ENCODE data around the gene PTPRM.

The PTPRM gene

DNA sequence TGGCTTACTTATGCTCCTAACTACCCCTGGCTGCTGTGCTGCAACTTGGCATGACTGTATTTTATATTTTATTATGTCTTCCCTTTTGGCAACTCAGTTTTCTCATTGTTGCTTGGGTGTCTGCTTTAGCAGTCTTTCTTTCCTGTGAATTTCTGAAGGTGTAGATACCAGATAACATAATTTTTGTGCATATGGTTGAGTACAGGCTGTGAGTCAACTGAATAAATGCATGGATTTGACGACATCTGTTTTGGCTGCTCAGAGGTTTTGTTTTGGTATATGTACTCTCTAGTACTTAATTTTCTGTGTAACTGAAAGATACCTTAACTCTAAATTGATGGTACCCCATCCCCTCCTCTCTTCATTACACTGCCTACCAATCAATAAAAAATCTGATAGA, 303.1 kb downstream of the PTPRM start:
- no peak for DNase-seq

DNA sequence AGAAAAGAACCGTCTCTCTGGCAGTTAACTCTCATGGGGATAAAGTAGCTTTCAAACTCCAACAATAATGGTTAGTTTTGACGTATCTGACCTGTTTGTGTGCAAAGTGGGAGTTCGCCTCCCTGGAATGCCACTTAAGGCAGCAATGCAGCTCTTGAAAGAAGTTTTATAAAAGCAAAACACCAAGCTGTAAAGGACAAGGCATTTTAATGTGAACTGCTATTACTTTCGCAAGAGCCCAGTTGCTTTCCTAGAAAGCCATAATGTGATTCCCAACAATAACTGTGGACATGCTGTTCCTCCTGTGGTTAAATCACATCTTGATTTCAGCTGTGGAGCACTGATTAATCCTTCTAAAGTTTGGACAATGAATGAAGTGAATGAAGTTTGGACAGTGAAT, 303.7 kb downstream of the PTPRM start:
- peak; percentile 17 for DNase-seq

DNA sequence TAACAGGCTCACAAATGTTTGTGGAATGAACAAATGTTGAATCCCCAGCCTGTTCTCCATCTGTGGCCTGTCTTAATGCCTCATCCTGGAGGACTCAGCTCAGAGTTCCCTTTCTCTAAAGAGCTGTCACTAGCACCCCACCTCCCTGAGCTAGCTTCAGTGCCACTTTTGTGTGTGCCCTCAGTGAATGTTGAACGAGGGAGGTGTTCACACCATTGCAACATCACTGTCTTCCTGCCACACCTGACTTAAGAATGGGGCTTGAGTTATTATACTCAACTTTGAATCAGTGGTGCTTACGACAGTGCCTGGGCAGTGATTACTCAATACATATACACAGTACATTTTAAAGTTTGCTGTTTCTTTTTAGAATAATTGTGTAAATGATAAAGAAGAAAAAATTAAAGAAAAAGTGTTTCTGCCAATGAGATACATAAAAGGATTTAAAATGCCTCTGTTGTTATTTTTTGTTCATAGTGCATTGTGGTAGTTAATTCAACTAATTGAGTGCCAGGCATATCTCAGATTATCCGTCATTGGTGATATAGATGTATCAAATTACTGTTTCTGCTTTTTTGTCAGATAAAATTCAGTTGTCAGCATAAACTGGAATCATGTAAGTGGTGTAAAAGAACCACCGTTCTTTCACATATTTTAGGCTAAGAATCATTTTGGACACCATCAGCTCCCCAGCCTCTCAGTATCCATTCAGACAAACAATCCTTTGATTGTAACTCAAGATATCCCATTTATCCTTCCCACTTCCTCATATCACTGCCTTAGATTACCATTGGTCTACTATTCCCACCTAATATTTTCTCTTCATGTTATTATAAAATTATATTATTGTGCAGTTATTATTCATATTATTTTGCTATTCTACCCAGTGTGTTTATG, 304.7 kb downstream of the PTPRM start:
- DNase-seq: no peak

DNA sequence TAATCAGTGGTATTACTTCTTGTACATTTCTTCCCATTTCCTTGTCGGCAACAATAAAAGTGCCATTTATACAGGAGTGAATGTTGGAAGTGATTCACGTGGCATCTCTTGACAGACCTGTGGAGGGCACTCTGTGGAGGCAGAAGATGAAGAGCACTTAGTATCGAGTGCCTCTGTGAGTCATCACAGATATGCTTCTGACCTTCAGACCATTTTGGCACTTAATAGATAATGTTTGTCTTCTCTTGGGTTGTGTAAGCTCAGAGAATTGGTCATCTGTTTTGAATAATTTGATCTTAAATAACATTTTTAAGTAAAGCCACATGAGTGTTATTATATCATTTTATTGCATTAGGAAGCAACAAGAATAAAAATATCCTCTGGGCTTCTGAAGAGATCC, 305.5 kb downstream of the PTPRM start:
- peak; percentile 53 for DNase-seq

DNA sequence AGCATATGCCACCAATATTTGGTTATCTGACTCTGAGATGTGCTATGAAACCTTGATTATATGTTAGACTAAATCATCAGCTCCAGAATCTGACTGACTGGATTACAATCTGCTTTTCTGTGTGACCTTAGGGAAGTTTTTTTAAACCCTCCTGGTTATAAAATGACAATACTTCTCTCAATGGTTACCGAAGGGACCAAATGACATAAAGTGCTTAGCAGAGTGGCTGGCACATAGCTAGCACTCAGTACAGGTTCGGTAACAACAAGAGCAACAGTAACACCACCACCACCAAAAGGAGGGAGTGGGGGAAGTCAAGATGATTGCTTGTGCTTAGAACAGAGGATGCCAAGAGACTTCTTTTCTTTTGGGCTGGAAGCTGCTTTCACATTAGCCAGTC, 306.2 kb downstream of the PTPRM start:
- DNase-seq: no peak

DNA sequence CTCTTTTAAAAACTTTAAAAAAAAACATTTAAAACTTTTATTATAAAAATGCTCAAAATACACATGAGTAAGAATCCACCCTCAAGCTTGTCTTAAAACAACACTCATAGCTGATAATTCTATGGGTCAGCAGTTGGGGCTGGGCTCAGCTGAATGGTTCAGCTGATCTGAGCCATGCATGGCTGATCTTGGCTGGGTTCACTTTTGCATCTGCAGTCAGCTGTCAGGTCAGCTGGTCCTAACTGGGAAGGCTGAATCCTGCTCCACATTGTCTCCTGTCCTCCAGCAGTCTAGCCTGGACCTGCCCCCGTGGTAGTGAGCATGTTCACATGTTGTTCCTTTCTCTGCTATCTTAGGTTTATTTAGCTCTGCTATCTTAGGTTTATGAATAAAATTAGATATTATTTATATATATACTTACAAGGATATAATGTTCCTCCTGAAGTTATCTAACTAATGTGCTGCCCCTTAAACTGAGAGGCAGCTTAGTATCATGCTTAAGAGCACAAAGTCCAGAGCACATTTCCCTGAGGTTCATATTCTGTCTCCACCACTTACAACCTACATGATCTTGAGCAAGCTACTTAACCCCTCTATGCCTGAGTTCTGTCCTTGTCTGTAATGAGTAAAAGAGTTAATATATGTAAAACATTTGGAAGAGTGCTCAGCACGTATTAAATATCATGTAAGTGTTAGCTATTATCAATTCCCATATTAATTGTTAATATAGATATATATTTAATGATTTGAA, 309.4 kb downstream of the PTPRM start:
- DNase-seq: no peak

DNA sequence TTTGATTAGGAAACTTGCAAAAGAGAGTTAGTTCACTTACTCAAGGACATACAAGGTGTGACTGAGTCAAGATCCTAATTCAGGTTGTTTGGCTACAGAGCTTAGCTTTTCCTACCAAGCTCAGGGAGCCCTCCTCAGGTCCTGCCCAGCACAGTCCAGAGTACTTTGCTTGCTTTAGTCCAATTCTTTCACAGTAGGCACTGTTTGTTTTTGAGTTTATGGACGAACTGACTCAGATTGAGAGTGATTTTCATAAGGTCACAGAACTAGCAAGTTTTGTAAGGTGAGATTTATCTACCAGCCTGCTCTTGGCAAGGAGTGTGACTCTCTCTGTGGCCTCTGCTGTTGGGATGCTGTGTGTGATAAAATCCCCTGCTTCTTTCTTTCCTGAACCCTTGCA, 310.5 kb downstream of the PTPRM start:
- DNase-seq: no peak

DNA sequence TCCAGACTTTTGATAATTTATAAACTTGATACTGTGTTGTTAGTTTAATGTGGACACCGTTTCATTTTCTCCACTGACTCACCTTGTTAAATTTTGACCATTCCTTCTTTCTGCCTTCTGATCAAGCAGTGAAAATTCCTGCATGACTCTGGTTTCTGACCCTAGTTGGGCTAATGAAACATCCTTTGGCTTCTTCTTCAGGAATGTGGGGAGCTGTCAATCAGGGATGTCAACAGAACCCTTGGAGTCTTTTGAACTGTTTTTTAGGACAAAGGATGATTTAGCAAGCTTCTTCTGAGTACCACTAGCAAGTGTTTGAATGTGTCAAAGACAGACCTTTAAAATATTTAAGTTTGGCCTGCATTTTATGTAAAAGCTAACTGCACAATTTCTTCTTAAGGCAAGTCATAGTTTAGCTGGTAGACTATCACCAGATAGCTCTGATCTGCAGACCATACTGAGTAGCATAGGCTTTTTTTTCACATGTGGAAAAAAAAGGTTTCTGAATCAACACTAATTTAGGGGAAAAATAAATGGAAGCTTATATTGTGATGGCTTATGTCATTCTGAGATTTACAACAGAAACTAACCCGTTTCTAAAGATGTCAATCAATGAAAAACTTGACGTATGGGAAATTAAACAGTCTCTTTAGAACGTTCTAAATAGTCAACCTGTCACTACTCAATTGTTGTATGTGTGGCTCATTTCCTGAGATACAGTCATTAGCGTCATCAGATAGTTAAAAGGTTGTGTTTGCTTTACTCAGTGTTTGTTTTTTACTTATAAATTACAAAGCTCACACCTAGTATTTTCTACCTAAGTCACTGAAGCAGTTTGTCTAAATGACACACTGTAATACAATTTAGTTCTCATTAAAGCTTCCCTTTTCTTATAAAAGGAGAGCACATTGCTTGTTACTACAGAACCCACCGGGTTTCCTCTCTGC, 311.4 kb downstream of the PTPRM start:
- DNase-seq: peak; percentile 26

DNA sequence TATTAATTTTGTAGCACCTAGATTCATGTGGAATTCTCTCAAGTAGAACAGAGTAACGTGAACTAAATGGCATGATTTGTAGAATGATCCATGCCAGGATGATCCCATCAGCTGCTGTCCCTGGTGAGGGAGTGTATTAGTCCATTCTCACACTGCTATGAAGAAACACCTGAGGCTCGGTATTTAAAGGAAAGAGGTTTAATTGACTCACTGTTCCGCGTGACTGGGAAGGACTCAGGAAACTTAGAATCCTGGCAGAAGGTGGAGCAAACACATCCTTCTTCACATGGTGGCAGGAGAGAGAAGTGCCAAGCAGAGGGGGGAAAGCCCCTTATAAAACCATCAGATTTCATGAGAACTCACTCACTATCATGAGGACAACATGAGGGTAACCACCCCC, 312.6 kb downstream of the PTPRM start:
- DNase-seq: no peak

DNA sequence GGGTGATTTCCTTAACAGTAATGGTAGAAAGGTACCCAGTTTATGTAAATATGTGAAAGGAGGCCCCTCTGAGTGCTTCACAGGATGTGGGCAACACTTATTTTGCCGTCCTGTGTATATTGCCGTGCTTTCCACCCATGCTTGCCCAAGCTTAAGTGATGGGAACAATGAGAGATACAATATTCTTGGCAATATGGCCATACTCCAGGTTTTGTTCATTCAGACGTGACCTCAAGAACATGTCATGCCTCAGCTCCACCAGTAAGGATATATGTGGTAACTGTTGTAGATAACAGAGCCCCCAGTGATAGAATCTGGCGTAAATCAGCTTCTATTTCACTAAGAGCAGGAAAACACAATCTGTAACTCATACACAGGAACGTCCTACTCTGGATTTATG, 318.7 kb downstream of the PTPRM start:
- no peak for DNase-seq

DNA sequence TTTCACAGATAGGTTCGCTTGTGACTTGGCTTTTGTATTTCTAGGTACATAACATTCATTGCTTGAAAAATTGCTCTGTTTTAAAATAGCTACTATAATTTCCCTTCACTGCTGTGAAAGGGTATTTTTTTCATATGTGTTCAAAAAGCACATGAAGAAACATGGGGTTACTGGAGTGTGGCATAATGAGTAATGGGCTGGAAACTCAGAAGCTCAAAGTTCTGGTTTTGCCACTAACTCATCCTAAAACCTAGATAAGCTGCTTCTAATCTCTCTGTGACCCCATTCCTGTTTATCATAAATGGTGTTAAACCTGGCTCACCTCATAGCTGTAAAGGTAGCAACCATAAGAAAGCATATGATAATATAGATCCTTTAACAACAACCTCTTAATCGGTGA, 319.3 kb downstream of the PTPRM start:
- no peak for DNase-seq

DNA sequence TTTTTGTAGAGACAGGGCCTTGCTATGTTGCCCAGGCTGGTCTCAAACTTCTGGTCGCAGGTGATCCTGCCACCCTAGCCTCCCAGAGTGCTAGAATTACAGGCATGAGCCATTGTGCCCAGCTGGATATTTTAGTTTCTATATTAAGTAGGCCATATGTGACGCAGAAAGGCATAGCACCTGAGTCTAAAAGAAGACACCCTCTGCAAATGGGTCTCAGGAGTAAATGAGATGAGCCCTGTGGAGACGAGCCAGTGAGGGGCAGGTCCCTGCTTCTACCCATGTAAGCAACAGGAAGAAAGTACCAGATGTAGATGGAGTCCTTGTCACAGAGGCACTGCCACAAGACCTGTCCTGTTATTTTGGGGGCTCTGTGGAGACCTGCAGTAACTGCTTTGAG, 322.4 kb downstream of the PTPRM start:
- no peak for DNase-seq

DNA sequence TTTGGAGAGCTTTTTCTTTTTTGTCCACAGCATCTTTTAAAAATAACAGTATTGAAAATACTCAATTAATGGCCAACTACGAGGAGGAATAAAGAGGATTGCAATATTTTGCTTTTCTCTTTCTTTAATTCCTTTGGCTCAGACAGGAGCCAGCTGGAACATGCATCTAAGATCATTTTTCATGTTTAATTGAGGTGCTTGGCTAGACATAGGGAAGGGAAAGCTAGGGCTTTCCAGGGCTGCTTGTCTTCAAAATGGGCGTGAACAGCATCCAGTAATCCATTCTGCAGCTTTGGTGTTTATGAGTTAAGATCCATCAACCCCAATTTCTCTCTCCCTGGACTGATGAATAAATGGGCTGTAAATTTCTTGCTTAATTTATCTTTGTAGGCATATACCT, 323.0 kb downstream of the PTPRM start:
- no peak for DNase-seq

DNA sequence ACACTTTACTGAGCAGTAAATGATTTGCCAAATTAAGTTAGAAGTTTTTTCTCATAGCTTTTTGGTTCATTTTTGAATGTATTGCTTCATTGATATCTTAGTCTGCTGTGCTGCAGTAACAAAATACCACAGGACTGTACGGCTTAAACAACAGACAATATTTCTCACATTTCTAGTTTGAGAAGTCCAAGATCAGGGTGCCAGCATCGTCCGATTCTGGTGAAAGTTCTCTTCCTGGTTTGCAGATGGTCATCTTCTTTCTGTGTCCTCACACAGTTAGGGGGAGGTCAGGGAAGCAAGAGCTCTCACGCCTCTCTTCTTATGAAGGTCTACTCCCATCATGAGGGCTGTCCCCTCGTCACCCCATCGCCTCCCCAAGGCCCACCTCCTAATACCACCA, 325.4 kb downstream of the PTPRM start:
- no peak for DNase-seq

DNA sequence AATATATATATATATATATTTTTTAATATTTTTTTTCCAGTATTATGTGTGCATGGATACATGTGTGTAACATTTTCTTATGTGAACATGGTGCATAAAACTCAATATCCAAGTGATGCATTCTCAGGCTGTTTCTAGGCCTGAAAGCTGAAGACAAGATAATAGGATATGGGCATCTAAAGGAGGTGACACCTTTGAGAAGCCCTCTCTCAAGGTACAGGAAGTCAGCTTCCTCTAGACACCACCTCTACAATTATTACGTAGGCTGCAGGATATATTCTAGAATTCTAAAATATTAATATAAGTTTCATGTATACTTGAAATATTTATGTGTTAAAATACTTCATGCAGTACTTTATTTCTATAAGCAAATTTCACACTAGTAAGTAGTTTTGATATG, 327.5 kb downstream of the PTPRM start:
- no peak for DNase-seq

DNA sequence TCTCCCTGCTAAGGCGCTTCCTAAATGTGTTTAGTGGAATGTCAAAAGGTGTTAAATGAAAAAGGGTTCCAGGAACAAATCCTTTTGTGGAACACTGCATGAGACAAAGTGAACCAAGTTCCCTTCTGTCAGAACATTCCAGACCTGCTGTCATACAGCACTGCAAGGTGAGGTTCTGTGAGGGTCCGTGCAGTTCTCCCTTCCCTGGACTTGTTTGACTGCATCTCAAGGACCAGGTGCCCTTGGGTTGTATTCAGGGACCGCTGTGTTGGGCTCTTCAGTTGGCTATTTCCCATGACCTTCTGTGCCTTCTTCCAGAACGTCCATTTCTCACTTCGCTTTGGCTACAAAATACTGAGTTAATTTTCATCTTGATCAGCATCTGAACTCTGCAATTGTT, 328.2 kb downstream of the PTPRM start:
- DNase-seq: no peak

DNA sequence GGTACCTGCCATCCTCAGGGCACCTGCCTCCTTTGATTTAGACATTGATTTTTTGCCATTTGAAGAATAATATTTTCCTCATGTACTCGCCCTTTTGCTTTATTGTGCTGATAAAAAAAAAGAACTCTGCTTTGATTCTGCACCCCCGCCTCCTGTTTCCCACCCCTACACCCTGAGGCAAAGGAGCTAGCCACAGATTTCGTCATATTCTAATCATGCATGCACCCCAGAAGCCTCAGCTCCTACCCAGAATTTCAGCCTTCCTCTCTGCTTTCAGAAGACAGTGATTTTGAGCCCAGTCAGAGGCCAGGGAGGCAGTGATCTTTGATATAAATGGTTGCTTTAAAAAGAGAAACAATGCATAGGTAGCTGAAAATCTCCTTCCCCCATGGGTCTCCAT, 329.0 kb downstream of the PTPRM start:
- no peak for DNase-seq

DNA sequence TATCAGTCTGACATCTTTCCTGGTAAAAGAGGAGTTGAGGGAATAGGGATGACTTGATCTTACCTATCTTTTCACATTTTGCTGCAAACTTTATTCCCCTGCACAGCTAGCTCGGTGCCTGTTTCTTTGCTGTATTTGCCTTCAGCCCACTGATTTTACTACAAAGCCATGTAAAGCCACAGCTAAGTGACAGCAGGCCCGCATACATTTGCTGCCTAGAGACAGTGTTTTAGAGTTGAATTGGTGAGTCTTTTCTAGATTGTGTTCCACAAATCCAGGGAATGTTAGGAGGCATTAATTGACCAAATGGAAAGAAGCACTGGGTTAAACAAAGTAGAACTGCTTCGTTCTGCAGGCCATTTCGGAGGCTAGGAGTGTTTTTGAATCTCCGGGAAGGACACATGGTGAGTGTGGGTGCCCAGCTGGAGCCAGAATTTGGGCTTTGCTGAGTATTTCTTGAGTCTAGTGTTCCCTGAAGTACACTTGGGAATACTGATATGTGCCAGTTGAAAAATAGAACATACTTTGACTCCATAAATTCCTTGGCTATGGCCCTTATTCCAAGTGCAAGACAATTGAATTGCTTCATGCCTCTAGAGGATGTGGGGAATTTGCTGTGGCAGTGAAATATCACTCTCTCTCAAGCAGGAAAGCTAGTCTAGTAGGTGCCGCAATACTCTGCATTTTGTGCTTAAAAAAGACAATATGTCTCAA, 329.8 kb downstream of the PTPRM start:
- DNase-seq: peak; percentile 52

DNA sequence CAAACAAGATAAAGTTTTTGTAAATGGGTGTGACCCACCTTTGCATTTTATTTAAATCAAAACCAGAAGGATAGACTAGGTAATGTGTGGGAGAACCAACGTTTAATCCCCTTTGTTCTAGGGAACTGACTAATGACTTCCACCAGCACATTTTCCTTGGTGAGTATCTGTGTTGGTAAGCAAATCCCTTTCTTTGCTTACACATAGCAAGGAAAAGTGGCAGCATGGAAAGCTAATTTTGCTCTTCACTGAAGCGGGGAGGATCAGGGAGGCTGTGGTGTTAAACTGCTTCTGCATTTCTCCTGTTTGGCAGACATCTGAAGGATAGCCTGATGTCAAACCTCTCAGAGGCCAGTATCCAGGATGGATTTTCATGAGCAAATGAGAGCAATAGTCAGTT, 331.1 kb downstream of the PTPRM start:
- no peak for DNase-seq

DNA sequence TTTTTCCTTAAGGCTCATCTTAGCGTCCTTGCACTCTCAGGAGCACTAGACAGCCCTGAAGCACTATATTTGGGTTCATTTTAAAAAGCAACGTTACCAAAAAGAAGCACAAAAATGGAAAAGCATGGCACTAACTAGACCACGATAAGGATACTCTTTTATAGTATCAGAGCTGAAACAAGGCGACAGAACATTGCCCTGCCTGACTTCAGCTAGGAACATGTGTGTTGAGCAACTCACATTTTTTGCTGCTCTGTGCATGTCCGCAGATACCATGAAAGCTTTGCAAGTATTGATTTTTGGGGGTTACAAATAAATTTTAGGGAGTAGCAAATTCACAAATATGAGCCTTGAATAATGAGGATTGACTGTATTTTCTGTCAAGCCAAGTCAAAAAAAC, 332.0 kb downstream of the PTPRM start:
- DNase-seq: no peak

DNA sequence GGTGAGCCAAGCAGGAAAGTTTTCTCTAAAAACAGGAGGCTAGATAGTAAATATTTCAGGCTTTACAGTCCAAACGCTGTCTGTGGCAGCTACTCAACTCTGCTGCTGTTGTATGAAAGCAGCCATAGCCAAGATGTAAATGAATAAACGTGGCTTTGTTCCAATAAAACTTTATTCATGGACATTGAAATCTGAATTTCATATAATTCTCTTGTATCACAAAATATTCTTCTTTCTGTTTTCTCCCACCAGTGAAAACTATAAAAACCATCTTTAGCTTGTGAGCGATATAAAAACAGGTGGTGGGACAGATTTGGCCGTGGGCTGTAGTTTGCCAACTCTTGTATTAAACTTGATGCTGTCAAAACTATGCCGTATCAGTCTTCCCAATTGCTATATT, 333.0 kb downstream of the PTPRM start:
- no peak for DNase-seq

DNA sequence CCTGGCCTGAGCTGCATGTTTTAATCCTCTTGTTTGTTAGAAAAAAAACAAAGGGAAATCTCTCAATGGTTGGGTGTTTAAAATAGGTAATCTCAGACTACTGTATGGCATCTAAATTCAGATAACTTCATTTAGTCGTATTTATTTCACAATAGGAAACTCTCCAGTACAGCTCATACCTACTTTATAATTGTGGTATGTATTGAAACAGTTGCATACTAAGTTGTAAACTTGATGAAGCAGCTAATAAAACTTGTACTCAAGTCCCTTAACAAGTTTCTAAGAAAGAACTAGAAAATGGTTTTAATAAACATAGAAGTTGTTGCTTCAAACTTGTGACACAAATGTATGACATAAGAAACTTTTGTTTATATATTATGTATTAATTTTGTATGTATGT, 334.5 kb downstream of the PTPRM start:
- no peak for DNase-seq
